Gastroesophageal sphincter (tissue), 4 donors: Measurements from ENCODE around the gene ING5. TPM values are rescaled to one million over a fixed set of nuclear protein-coding genes. Genes with fewer than 3 reads are reported as not detected.

Source experiments
- ATAC-seq: fragments of 150-250 bp; one replicate; pipeline ENCODE4 v1.9.1; 2016; ENCODE audit warnings: mild to moderate bottlenecking, moderate library complexity
- H3K27ac ChIP-seq, 4 donors: fragments of 200-600 bp; sonication (generic) in 3 of 4; 1 replicate in 3 of 4; 2 replicates in 1 of 4; pipeline ENCODE4 v1.5.1; 2016 to 2019
- H3K27me3 ChIP-seq: fragments of 200-600 bp; sonication (generic); one replicate; pipeline ENCODE4 v1.5.1; 2019
- H3K36me3 ChIP-seq, 2 donors: fragments of 200-600 bp; sonication (generic); one replicate each; pipeline ENCODE4 v1.5.1; 2019; ENCODE audit warnings: control low read depth in 1 of 2
- H3K4me1 ChIP-seq, 3 donors: fragments of 200-600 bp; sonication (generic); 1 replicate in 2 of 3; 2 replicates in 1 of 3; pipeline ENCODE4 v1.5.1; 2016 to 2019; ENCODE audit warnings: control low read depth in 2 of 3
- H3K4me3 ChIP-seq, 2 donors: fragments of 200-600 bp; sonication (generic); one replicate each; pipeline ENCODE4 v1.5.1; 2019; ENCODE audit warnings: mild to moderate bottlenecking in 1 of 2, moderate library complexity in 1 of 2
- H3K9me3 ChIP-seq, 3 donors: fragments of 200-600 bp; sonication (generic); one replicate each; pipeline ENCODE4 v1.5.1; 2017 to 2019; ENCODE audit warnings: control low read depth in 2 of 3
- EP300 ChIP-seq: sonication (generic); formaldehyde crosslinking; IDR thresholded peaks from one replicate; pipeline ENCODE4 v1.6.1; 2017; ENCODE audit warnings: antibody characterized with exemption, mild to moderate bottlenecking
- POLR2A ChIP-seq, 2 donors: fragments of 450-650 bp; IDR thresholded peaks; one replicate each; pipeline ENCODE4 v1.6.1; 2017; ENCODE audit warnings: antibody characterized with exemption in 2 of 2, mild to moderate bottlenecking in 2 of 2, moderate library complexity in 1 of 2
- POLR2AphosphoS5 ChIP-seq: sonication (generic); formaldehyde crosslinking; IDR thresholded peaks from one replicate; pipeline ENCODE4 v1.6.1; 2017; ENCODE audit warnings: antibody characterized with exemption
- WGBS, 2 donors: methylation state at CpG; one replicate each; pipeline ENCODE4 v1.1.5; 2018; ENCODE audit warnings: low coverage in 1 of 2; 5-methylcytosine and 5-hydroxymethylcytosine counted together
- total RNA-seq, 4 donors: library from RNA; depleted of rRNA; stranded (reverse); fragments of >200 nt; gene quantifications; one replicate each; pipeline ENCODE4 v1.1.0, GENCODE V29; 2016
- TF ChIP-seq, protein P1 (sequence below), 4 experiments: fragments of 200-600 bp in 2 of 4; fragments of 450-650 bp in 2 of 4; sonication (generic) in 1 of 4; IDR thresholded peaks; one replicate each; pipeline ENCODE4 v1.5.1; 2017 to 2019; ENCODE audit warnings: antibody characterized with exemption in 4 of 4, mild to moderate bottlenecking in 2 of 4, moderate library complexity in 2 of 4

Gene ING5
- total RNA-seq, 4 donors from 2014 or later: 18.0 to 46.7 (median 35.5) TPM

- H3K27me3 ChIP-seq: no peaks in the 10 kb centered on the region
- H3K36me3 ChIP-seq: peaks cover 0 to 40% of the 10 kb centered on the region in 2 donors
- WGBS, 2 donors: 33 to 47% methylated on average over 5 to 6 of the region's 11 CpGs
- peak overlapping the region in 3 of 4 donors; percentile 95 to 97 (median 95) for H3K27ac ChIP-seq
- ATAC-seq: no peak
- H3K4me1 ChIP-seq: peaks cover 0 to 34% (median 8%) of the 10 kb centered on the region in 3 donors
- H3K4me3 ChIP-seq: peak overlapping the region; percentile 72 to 91
- no peaks in the 10 kb centered on the region for H3K9me3 ChIP-seq
- TF ChIP-seq, protein P1, sequence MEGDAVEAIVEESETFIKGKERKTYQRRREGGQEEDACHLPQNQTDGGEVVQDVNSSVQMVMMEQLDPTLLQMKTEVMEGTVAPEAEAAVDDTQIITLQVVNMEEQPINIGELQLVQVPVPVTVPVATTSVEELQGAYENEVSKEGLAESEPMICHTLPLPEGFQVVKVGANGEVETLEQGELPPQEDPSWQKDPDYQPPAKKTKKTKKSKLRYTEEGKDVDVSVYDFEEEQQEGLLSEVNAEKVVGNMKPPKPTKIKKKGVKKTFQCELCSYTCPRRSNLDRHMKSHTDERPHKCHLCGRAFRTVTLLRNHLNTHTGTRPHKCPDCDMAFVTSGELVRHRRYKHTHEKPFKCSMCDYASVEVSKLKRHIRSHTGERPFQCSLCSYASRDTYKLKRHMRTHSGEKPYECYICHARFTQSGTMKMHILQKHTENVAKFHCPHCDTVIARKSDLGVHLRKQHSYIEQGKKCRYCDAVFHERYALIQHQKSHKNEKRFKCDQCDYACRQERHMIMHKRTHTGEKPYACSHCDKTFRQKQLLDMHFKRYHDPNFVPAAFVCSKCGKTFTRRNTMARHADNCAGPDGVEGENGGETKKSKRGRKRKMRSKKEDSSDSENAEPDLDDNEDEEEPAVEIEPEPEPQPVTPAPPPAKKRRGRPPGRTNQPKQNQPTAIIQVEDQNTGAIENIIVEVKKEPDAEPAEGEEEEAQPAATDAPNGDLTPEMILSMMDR (IDR thresholded peaks at IDR 0.05): no peak
- TF ChIP-seq EP300: no peak
- no peak for TF ChIP-seq POLR2A (IDR thresholded peaks at IDR 0.05)
- TF ChIP-seq POLR2AphosphoS5: no peak
These were observed 1.3 kb downstream of the ING5 start for GRCh38 chr2:241703032-241703604.

- TF ChIP-seq, protein P1 (IDR thresholded peaks at IDR 0.05): no peak
- no peak for TF ChIP-seq POLR2A (IDR thresholded peaks at IDR 0.05)
- no peak for TF ChIP-seq EP300
- no peak for TF ChIP-seq POLR2AphosphoS5
- Histone ChIP-seq H3K27me3 (no peaks in the 10 kb centered on the region), H3K36me3 (peaks cover 0 to 74% of the 10 kb centered on the region in 2 donors), H3K4me3 (no peak overlapping the region), H3K9me3 (no peaks in the 10 kb centered on the region), H3K4me1 (peaks cover 0 to 19% (median 8%) of the 10 kb centered on the region in 3 donors), H3K27ac (no peak overlapping the region)
- ATAC-seq: no peak
- WGBS, 2 donors: 89 to 97% methylated on average over 3 to 5 of the region's 6 CpGs
These were observed 4.7 kb downstream of the ING5 start for GRCh38 chr2:241706537-241706936.

DNA sequence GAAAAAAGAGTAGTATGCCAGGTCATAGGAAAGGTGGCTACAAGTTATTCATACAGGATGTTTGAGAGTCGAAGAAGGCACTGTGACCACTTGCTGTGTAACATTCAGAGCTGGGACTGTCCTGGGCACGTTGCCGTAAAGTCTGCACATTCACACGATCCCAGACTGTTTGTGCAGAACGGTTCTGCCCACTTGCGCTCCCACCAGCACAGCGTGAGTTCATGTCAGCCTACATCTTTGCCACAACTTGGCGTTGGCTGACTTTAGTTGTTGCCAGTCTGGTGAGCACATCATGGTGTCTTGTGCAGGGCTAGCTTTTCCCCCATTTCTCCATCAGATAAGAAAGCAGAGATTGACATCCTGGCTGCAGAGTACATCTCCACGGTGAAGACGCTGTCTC lies 7.0 kb downstream of the ING5 start:
- TF ChIP-seq, protein P1 (IDR thresholded peaks at IDR 0.05): no peak
- TF ChIP-seq POLR2AphosphoS5: no peak
- ATAC-seq: no peak
- H3K9me3 ChIP-seq: peaks cover 0 to 5% (median 0%) of the 10 kb centered on the region in 3 donors
- H3K36me3 ChIP-seq: peaks cover 0 to 98% of the 10 kb centered on the region in 2 donors
- H3K4me1 ChIP-seq: peaks cover 0 to 3% (median 0%) of the 10 kb centered on the region in 3 donors
- H3K27me3 ChIP-seq: no peaks in the 10 kb centered on the region
- 84% methylated on average over 6 of the region's 10 CpGs; no CpG with 5 or more reads in 1 of the 2 donors for WGBS, 2 donors
- no peak overlapping the region for H3K27ac ChIP-seq
- H3K4me3 ChIP-seq: no peak overlapping the region

- H3K4me3 ChIP-seq: no peak overlapping the region
- TF ChIP-seq POLR2AphosphoS5 (no peak), POLR2A (IDR thresholded peaks at IDR 0.05) (no peak), EP300 (no peak)
- TF ChIP-seq, protein P1 (IDR thresholded peaks at IDR 0.05): no peak
- no CpG with 5 or more reads among the region's 16 CpGs for WGBS, 2 donors
- no peak for ATAC-seq
- no peaks in the 10 kb centered on the region for H3K27me3 ChIP-seq
- peaks cover 0 to 96% of the 10 kb centered on the region in 2 donors for H3K36me3 ChIP-seq
- H3K9me3 ChIP-seq: peaks cover 0 to 6% (median 0%) of the 10 kb centered on the region in 3 donors
- H3K27ac ChIP-seq: no peak overlapping the region
- no peaks in the 10 kb centered on the region for H3K4me1 ChIP-seq
These were observed 17.3 kb downstream of the ING5 start for GRCh38 chr2:241719093-241719492.

DNA sequence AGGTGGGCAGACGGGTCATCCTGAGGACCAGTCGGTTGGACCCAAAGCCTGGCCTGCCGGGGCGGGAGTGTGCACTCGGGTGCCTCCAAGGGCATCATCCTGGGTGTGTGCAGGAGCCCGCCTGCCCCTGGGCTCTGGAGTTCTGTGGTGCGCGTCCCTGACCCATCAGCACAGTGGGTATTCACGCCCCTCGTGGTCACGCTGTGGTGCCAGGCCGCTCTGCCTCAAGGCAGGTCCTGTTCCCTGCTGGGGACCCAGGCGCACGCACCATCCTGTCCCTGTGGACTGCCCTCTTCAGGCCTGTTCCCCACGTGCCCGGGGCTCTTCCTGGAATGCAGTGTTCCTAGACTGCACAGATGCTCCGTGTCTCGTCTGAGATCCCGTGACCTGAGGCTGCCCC lies 18.3 kb downstream of the ING5 start:
- Histone ChIP-seq H3K36me3 (peaks cover 0 to 96% of the 10 kb centered on the region in 2 donors), H3K4me3 (no peak overlapping the region), H3K4me1 (no peaks in the 10 kb centered on the region), H3K27ac (no peak overlapping the region), H3K9me3 (no peaks in the 10 kb centered on the region), H3K27me3 (no peaks in the 10 kb centered on the region)
- WGBS, 2 donors: 60 to 78% methylated on average over 1 to 4 of the region's 19 CpGs
- TF ChIP-seq POLR2AphosphoS5 (no peak), EP300 (no peak), POLR2A (IDR thresholded peaks at IDR 0.05) (no peak)
- TF ChIP-seq, protein P1 (IDR thresholded peaks at IDR 0.05): no peak
- ATAC-seq: peak; percentile 19
